Hepatocyte (in vitro differentiated cells): Measurements from ENCODE around the gene C11orf52. TPM values are rescaled to one million over a fixed set of nuclear protein-coding genes. Genes with fewer than 3 reads are reported as not detected.

Experiments
- DNase-seq: peaks from one replicate; pipeline ENCODE4 v3.0.0-alpha.2; 2016; ENCODE audit warnings: low spot score
- H2AFZ ChIP-seq: fragments of 200-600 bp; sonication (generic); 2 replicates; pipeline ENCODE4 v1.6.0; 2016; ENCODE audit warnings: antibody characterized with exemption, mild to moderate bottlenecking
- H3K27ac ChIP-seq: fragments of 200-600 bp; sonication (generic); 2 replicates; pipeline ENCODE4 v1.5.1; 2016; ENCODE audit warnings: mild to moderate bottlenecking
- H3K27me3 ChIP-seq: fragments of 200-600 bp; sonication (generic); 2 replicates; pipeline ENCODE4 v1.6.1; 2016
- H3K36me3 ChIP-seq: fragments of 200-600 bp; sonication (generic); replicated peaks from 2 replicates; pipeline ENCODE4 v1.5.1; 2016; ENCODE audit warnings: low read depth; ENCODE audit not compliant: insufficient read depth
- H3K4me1 ChIP-seq: fragments of 200-600 bp; sonication (generic); 2 replicates; pipeline ENCODE4 v1.5.1; 2016; ENCODE audit warnings: mild to moderate bottlenecking, moderate library complexity; ENCODE audit not compliant: insufficient read depth
- H3K4me2 ChIP-seq: fragments of 200-600 bp; sonication (generic); 2 replicates; pipeline ENCODE4 v1.6.0; 2016
- H3K4me3 ChIP-seq: fragments of 200-600 bp; sonication (generic); 2 replicates; pipeline ENCODE4 v1.5.1; 2016; ENCODE audit warnings: mild to moderate bottlenecking
- H3K79me2 ChIP-seq: fragments of 200-600 bp; sonication (generic); 2 replicates; pipeline ENCODE4 v1.6.0; 2017; ENCODE audit warnings: mild to moderate bottlenecking
- H3K9me2 ChIP-seq: fragments of 200-600 bp; sonication (generic); replicated peaks from 2 replicates; pipeline ENCODE4 v1.6.0; 2017; ENCODE audit warnings: mild to moderate bottlenecking; ENCODE audit not compliant: insufficient read depth
- H3K9me3 ChIP-seq: fragments of 200-600 bp; sonication (generic); 2 replicates; pipeline ENCODE4 v1.5.1; 2016; ENCODE audit warnings: low read depth, mild to moderate bottlenecking
- H4K20me1 ChIP-seq: fragments of 200-600 bp; sonication (generic); 2 replicates; pipeline ENCODE4 v1.6.0; 2016; ENCODE audit warnings: mild to moderate bottlenecking; ENCODE audit not compliant: insufficient read depth, poor library complexity, severe bottlenecking
- EZH2 ChIP-seq: fragments of 200-600 bp; sonication (generic); IDR thresholded peaks from 2 replicates; pipeline ENCODE4 v1.6.1; 2016; ENCODE audit warnings: antibody characterized with exemption, mild to moderate bottlenecking, borderline replicate concordance
- EZH2phosphoT487 ChIP-seq: fragments of 200-600 bp; sonication (generic); IDR thresholded peaks from one replicate; pipeline ENCODE4 v1.6.1; 2018; ENCODE audit warnings: antibody characterized with exemption, mild to moderate bottlenecking, low read depth, moderate library complexity; ENCODE audit not compliant: unreplicated experiment, severe bottlenecking
- WGBS: methylation state at CpG from one replicate; pipeline ENCODE4 v1.1.6; 2016; ENCODE audit warnings: low lambda C conversion rate; ENCODE audit errors: missing lambda C conversion rate; 5-methylcytosine and 5-hydroxymethylcytosine counted together
- polyA plus RNA-seq: library from polyadenylated mRNA; unstranded; fragments of >200 nt; fragmentation: Nextera tagmentation; extraction: Ambion mirVana; gene quantifications from 2 replicates; pipeline ENCODE4 v1.2.1, GENCODE V29; 2016
- total RNA-seq: library from RNA; depleted of rRNA; stranded (reverse); fragments of >200 nt; gene quantifications from 2 replicates; pipeline ENCODE4 v1.2.3, GENCODE V29; 2014
- TF ChIP-seq, protein P1 (sequence below): fragments of 200-600 bp; sonication (generic); IDR thresholded peaks from 2 replicates; pipeline ENCODE4 v1.5.1; 2016; ENCODE audit warnings: antibody characterized with exemption, mild to moderate bottlenecking; ENCODE audit not compliant: poor library complexity

Gene C11orf52
- total and polyA plus RNA-seq, 2 experiments from 2014 or later = 14.8 to 23.7 TPM

DNA sequence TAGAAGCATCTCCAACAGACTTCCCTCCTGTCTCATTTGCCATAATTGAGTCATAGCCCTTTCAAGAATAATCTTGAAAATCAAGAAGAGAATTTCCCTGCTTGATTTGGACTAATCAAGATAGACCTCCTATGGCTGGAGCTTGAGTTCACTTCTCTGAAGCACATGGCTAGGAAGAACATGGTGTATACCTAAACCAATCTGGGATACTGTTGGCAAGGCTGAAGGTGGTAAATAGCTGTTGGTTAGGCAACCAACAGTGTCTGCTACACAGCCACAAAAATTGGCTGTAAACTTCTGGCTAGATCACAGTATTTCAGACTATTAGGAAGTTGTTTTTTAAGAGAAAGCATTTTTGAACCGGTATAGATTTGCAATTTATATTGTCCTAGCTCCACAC, 12.0 kb upstream of the C11orf52 start:
- Histone ChIP-seq H3K4me1 (peaks cover 11% of the 10 kb centered on the region), H3K9me2 (no peaks in the 10 kb centered on the region), H3K79me2 (no peaks in the 10 kb centered on the region), H3K27ac (no peak overlapping the region), H3K9me3 (no peaks in the 10 kb centered on the region), H3K27me3 (no peaks in the 10 kb centered on the region), H4K20me1 (no peaks in the 10 kb centered on the region), H3K4me3 (no peak overlapping the region), H2AFZ (no peak overlapping the region), H3K36me3 (no peaks in the 10 kb centered on the region), H3K4me2 (no peak overlapping the region)
- WGBS = 100% methylated on average over 1 of the region's 1 CpG
- no peak for DNase-seq
- TF ChIP-seq EZH2 = no peak
- no peak for TF ChIP-seq EZH2phosphoT487
- TF ChIP-seq, protein P1, sequence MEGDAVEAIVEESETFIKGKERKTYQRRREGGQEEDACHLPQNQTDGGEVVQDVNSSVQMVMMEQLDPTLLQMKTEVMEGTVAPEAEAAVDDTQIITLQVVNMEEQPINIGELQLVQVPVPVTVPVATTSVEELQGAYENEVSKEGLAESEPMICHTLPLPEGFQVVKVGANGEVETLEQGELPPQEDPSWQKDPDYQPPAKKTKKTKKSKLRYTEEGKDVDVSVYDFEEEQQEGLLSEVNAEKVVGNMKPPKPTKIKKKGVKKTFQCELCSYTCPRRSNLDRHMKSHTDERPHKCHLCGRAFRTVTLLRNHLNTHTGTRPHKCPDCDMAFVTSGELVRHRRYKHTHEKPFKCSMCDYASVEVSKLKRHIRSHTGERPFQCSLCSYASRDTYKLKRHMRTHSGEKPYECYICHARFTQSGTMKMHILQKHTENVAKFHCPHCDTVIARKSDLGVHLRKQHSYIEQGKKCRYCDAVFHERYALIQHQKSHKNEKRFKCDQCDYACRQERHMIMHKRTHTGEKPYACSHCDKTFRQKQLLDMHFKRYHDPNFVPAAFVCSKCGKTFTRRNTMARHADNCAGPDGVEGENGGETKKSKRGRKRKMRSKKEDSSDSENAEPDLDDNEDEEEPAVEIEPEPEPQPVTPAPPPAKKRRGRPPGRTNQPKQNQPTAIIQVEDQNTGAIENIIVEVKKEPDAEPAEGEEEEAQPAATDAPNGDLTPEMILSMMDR = no peak

DNA sequence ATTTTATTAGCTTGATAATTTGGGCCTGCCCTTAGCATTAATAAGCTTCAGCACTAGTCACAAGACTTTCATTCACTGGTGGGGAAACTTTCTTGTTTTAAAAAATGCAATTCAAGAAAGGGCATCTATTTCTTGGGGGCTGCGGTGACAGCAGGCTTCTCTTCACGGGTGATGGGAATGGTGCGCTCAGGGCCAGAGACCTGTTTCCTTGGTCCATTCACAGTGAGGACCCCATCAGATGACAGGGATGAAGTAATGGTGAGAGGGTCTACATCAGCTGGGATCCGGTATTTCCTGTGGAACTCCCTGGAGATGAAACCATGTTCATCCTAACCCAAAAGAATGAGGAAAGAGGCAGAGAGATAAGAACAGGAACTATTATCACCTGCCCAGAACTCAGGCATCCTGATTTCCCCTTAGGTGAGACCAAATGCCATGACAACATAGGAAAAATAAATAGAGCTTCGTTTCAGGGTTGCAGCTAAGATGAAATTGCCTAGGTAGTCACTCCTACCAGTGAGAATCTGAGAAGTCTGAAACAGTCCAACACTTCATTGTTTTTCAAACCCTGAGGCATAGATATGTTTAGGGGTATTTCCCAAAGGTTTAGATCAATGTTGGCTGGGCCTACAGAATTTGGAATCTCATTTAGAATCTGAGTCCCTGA, 9.9 kb upstream of the C11orf52 start:
- Histone ChIP-seq H3K4me1 (peaks cover 22% of the 10 kb centered on the region), H3K79me2 (no peaks in the 10 kb centered on the region), H2AFZ (no peak overlapping the region), H3K27me3 (no peaks in the 10 kb centered on the region), H3K27ac (peak overlapping the region; percentile 21), H3K4me3 (no peak overlapping the region), H3K9me3 (no peaks in the 10 kb centered on the region), H3K36me3 (no peaks in the 10 kb centered on the region), H4K20me1 (no peaks in the 10 kb centered on the region), H3K9me2 (no peaks in the 10 kb centered on the region), H3K4me2 (no peak overlapping the region)
- TF ChIP-seq EZH2phosphoT487 (no peak), EZH2 (no peak)
- TF ChIP-seq, protein P1 = no peak
- WGBS = 84% methylated on average over 5 of the region's 5 CpGs
- DNase-seq = no peak

DNA sequence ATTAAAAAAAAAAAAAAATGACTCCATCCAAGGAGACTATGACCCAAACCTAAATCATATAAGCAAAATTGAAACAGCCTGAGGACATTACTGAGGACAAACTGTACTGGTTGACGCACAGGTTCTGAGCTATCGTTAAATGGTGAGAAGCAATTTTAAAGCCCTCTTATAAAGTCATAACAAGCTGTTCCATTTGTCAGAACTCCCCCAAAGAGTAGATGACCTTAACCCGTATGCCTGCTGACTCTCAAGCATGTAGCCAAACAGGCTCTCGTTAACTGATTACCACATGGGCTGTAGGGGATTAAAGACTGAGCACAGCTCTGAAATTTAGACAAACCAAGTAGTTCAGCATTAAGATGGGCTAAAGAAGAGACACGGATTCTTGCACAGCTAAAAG, 9.3 kb upstream of the C11orf52 start:
- H4K20me1 ChIP-seq = no peaks in the 10 kb centered on the region
- no peak overlapping the region for H3K4me3 ChIP-seq
- H3K79me2 ChIP-seq = no peaks in the 10 kb centered on the region
- H3K4me2 ChIP-seq = no peak overlapping the region
- no peak for DNase-seq
- H3K9me3 ChIP-seq = no peaks in the 10 kb centered on the region
- peaks cover 22% of the 10 kb centered on the region for H3K4me1 ChIP-seq
- H3K9me2 ChIP-seq = no peaks in the 10 kb centered on the region
- H3K36me3 ChIP-seq = no peaks in the 10 kb centered on the region
- peak overlapping the region; percentile 21 for H3K27ac ChIP-seq
- TF ChIP-seq EZH2 (no peak), EZH2phosphoT487 (no peak)
- TF ChIP-seq, protein P1 = no peak
- H3K27me3 ChIP-seq = no peaks in the 10 kb centered on the region
- 64% methylated on average over 5 of the region's 5 CpGs for WGBS
- H2AFZ ChIP-seq = no peak overlapping the region
